H54 (cell line): Measurements from ENCODE around the gene DDI2.
A peak's percentile ranks its signal among the peaks of the same experiment; 100 is the strongest.

ENCODE experiments used
- DNase-seq: peaks from one replicate; pipeline ENCODE4 v3.0.0; 2011; ENCODE audit warnings: low spot score, mixed read lengths; ENCODE audit not compliant: insufficient read length
- FAIRE-seq: peaks from 3 replicates; lab custom pipeline; 2011; peaks lifted over from hg19 to GRCh38; lab: Jason Lieb, UNC
- POLR2A ChIP-seq: IDR thresholded peaks from 2 replicates; pipeline ENCODE4 v1.6.1; 2011; ENCODE audit warnings: low read depth, mild to moderate bottlenecking, low read length

The DDI2 gene

DNA sequence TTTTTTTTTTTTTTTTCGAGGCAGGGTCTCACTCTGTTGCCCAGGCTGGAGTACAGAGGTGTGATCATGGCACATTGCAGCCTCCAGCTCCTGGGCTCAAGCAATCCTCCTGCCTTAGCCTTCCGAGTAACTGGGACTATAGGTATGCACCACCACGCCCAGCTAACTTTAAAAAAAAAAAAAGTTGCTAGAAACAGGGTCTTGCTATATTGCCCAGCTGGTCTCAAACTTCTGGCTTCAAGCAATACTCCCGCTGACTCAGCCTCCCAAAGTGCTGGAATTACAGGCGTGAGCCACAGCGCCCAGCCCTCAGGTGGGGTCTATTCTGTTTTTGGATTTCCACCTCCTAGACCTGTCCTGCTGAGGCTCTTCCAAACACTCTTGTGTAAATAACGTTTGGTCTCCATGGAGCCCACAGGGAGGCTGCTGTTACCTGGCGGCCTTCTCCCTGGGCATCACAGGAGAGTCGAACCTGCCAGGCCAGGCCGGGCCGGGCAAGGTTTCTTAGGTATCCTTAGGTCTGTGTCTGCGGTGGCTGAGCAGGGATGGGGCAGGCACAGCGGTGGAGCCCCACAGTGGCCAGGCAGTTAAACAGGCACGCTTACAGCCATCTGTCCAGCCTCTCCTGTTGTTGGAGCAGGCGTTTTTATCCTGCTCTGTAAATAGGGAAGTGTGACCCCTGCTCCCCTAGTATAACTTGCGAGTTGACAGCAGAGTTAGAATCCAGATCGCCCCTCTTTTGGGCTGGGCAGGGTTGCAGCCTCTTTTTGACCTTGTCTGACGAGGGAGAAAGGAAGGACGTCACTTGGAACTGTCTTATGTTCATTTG lies 85.7 kb downstream of the DDI2 start:
- DNase-seq = peak; percentile 44
- no peak for TF ChIP-seq POLR2A
- FAIRE-seq = no peak

DNA sequence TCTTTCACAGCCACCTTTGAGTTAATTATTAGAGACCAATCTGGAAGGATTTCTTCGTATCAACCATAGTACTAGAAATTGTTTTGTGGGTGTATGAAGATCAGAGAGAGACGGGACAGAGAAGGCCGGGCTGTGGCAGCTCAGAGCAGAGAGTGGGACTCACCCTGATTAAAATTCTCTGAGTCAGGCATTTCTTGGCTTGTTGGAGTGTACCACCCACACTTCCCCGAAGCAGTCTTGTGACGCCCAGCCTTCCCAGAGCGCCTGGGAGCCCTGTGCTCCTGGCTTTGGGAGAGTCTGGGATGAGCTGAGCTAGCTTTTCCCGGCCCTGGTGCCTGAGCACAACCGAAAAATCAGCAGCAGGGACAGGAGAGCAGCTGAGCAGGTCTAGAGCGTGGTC lies 86.3 kb downstream of the DDI2 start:
- FAIRE-seq = no peak
- TF ChIP-seq POLR2A = no peak
- DNase-seq = peak; percentile 80

DNA sequence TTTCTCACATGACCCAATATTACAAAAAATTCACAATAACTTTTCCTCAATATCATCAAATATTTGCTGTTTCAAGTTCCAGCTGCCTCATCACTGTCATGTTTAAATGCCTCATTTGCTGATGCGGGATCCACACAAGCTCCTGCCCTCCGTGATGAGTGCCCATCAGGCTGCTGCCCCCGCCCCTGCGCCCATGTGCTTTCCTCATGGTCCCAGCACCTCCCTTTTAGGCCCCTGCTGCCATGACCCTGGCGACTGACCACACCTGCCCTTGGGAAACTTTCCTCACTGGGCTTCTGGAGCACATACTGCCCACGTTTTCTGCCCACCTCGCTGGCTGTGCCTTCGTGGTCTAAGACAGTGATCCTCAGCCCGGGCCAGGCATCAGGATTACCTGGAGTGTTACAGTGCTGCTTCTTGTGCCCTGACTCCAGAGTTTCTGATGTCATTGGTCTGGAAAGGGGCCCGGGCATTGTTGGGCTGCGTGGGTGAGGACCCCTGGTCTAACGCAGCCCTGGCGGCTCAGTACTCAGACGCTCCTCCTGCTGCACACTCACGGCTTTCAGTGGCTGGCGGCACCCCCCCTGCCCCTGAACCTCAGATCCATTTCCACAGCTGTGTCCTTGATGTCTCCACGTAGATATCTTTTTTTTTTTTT lies 87.4 kb downstream of the DDI2 start:
- no peak for TF ChIP-seq POLR2A
- FAIRE-seq (no peak), DNase-seq (no peak)

DNA sequence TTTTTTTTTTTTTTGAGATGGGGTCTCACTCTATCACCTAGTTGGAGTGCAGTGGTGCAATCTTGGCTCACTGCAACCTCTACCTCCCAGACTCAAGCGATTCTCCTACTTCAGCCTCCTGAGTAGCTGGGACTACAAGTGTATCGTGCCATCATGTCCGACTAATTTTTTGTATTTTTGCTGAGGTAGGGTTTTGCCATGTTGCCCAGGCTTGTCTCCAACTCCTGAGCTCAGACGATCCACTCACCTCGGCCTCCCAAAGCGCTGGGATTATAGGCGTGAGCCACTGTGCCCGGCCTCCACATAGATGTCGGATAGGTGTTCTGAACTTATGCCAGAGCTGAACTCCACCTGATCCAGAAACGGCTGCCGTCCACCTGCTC lies 87.9 kb downstream of the DDI2 start:
- TF ChIP-seq POLR2A = no peak
- FAIRE-seq = no peak

DNA sequence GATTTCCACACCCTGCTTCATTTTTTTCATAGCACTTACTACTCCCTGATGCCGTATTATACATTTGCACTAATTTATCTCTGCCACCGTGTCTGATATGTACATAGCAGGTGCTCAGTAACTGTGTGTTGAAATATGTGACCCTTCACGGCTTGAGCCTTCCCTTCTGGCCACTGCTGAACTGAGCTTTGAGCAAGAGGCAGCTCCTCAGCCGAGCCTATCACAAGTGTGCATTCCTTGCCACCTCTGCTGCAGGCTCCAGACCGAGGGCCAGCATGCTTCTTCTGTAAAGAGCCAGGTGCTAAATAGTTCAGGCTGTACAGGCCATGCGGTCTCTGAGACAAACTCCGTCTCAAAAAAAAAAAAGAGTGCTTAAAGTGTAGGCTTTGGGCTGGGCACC lies 89.5 kb downstream of the DDI2 start:
- no peak for TF ChIP-seq POLR2A
- DNase-seq (no peak), FAIRE-seq (no peak)

More for the DNA sequence above, 87.9 kb downstream of the DDI2 start:
- no peak for DNase-seq

DNA sequence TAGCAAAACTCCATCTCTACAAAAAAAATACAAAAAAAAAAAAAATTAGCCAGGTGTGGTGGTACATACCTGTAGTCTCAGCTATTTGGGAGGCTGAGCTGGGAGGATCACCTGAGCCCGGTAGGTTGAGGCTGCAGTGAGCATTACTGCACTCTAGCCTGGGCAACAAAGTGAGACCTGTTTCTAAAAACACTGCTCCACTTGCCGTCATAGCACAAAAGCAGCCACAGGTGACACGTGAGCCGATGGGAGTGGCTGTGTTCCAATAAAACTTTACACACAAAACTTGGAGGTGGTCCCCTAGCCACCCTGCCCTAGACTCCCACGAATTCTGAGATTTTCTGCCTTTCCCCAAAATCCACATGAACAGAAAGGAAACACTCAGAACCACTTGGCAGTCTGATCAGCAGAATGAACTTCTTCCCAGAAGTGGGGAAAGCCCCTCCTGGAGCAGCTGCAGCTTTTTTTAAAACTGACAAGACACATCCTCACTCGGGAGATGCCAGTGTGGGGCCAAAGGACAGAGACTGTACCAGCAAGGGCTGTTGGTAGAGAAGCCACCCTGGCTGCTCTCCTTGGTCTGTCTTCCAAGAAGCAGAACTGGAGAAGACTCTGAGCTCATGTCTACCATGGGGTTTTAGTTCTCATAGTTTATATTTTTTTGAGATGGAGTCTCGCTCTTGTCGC lies 90.1 kb downstream of the DDI2 start:
- no peak for FAIRE-seq
- no peak for TF ChIP-seq POLR2A
- no peak for DNase-seq

DNA sequence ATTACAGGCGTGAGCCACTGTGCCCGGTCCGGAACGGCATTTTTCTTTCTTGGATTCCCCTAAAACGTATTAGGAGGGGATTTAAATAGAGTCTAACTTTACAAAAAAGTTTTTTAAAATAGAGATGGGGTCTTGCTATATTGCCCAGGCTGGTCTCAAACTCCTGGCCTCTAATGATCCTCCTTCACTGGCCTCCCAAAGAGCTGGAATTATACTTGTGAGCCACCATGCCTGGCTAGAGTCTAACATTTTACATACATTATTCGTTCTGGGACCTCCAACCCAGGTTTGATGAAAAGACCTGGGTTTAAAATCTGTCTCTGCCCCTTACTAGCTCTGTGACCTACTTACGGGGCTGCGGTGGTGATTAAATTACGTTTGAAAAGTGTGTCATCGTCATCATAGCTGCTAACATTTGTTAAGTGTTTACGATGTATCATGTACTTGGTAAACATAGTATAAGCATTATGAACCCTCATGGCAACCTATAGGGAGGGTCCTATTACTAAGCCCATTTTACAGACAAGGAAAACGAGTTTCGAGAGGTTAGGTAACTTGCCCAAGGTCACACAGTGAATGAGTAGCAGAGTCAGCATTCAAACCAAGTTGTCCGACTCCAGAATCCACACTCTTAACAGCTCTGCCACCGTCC lies 91.4 kb downstream of the DDI2 start:
- no peak for TF ChIP-seq POLR2A
- DNase-seq (no peak), FAIRE-seq (no peak)

DNA sequence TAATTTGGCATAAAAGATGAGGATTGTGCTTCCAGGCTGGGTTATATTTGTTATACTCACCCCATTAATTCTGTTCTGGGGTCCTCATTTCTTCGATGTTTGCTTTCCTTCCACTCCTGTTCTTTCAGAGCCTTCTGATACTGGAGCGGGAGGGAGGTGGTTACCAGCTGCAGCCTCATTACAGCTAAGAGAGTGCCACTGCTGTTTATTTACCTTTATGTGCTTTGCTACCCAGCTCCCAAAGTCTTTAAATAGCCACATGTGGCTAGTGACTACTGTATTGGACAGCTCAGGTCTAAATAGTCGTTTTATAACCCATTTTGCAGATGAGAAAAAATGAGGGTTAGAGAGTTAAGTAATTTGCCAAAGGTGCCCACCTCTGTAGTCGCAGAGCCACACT lies 92.0 kb downstream of the DDI2 start:
- DNase-seq (no peak), FAIRE-seq (no peak)
- TF ChIP-seq POLR2A = no peak

DNA sequence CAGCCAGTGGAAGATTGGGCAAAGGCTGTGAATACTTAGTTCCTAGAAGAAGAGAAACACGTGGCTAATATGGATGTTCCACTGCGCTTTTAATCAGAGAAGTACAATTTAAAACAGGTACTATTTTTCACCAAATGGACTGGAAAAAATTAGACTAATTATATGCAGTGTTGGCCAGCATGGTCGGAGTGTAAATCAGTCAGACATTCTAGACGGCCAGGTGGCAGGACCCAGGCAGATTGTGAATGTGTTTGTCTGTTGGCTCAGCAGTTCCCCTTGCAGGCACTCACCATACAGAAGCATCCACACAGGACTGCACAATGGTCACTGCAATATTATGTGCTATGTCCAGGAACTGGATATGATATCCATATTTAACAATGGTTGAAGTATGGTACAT lies 94.9 kb downstream of the DDI2 start:
- FAIRE-seq (no peak), DNase-seq (no peak)
- no peak for TF ChIP-seq POLR2A

DNA sequence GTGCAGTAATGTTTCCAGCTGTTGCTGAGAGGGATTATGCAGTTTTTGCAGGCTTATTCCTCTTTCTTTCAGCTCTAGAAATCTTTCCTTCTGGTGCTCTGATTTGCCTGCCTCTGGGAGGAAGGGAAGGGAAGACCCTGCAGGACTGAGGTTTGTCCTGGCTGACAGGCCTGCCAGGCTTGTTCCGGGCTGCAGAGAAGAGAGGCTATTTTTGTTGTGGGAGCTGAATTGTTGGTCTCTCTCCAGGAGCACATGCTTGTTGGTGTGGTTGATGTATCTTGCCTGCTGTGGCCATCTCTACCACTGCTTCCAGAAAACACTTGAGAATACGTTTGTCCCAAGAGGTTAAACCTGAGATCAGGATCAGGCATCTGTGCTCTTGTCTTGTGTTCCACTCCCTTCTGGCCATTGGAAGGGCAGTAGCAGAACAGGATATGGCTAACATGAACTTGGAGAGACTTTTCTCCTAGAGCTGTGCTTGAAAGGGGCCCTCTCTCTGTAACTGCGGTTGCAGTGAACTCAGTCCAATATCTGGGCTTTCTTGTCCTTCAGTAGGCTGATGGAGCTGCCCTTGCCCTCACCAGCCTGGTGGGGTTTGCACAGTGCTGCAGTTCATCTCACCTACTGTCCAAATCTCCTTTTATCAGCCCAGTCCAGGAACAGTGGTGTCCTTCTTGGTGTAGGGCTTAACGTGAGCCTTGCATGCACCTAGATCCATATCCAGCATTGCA lies 97.3 kb downstream of the DDI2 start:
- no peak for TF ChIP-seq POLR2A
- no peak for FAIRE-seq
- DNase-seq = no peak

DNA sequence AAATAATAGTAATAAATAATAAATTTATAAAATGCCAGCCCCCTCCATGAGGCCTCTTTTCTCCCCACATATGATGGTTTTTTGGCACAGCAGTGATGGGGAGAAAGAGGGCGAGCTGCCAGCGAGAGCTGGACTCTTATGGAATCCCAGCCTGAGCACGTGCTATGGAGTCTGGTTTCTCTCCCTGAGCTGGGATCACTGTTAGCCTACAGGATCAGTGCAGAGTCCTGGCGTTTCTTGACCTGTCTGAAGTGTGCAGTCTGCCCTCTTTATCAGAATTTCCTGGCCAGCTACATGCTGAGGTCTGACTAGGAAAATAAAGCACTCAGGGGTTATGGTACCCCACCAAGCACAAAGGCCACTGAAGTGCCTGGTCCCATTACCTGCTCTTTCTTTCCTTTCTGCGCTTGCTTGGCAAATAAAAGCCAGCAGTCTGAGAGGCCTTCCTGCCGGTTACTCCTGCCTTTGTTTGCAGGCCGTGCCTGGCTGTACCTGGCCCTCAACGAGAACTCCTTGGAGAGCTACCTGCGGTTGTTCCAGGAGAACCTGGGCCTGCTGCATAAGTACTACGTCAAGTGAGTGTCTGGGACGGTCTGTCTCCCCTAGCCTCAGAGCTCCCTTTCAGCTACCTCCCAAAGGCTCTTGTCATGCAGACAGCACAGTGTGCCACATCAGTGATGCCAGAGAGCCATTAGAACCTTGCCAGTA lies 100.3 kb downstream of the DDI2 start:
- FAIRE-seq = no peak

DNA sequence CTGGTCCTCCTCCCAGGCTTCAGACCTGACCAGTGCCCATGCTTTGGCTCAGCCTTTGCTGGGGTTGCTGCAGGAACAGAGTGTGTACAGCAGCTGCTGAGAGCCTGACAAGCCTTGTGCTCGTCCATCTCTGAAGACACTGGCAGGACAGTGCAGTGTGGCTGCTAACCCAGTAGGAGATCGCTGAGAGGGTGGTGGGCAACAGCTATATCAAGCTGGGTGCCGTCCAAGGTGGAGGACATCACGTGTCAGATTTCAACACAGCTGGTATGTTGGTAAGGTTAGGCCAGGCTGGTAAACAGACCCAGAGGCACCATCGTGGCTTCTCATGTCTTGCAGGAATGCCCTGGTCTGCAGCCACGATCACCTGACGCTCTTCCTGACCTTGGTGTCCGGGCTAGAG lies 100.9 kb downstream of the DDI2 start:
- FAIRE-seq = no peak
- no peak for DNase-seq
- TF ChIP-seq POLR2A = no peak

More for the DNA sequence above, 100.3 kb downstream of the DDI2 start:
- no peak for TF ChIP-seq POLR2A
- no peak for DNase-seq
